GM06990 (cell line): ENCODE data around the gene FERD3L.

Experiments
- DNase-seq: peaks from one replicate; pipeline ENCODE4 v3.0.0-alpha.2; 2011; ENCODE audit not compliant: insufficient read length; ENCODE audit errors: extremely low read depth
- H3K27me3 ChIP-seq: replicated peaks from 2 replicates; pipeline ENCODE4 v1.6.0; 2011; ENCODE audit warnings: low read length; ENCODE audit not compliant: control insufficient read depth, insufficient read depth
- H3K36me3 ChIP-seq: 2 replicates; pipeline ENCODE4 v1.5.1; 2011; ENCODE audit warnings: low read length; ENCODE audit not compliant: control insufficient read depth, insufficient read depth
- H3K4me3 ChIP-seq: replicated peaks from 2 replicates; pipeline ENCODE4 v1.5.1; 2011; ENCODE audit warnings: low read depth, mild to moderate bottlenecking, control low read depth, low read length
- TF ChIP-seq, protein P1 (sequence below): IDR thresholded peaks from 2 replicates; pipeline ENCODE4 v1.5.1; 2011; ENCODE audit warnings: low read length, control low read depth, mild to moderate bottlenecking, inconsistent platforms; ENCODE audit not compliant: insufficient read depth, poor library complexity, severe bottlenecking

FERD3L gene

DNA sequence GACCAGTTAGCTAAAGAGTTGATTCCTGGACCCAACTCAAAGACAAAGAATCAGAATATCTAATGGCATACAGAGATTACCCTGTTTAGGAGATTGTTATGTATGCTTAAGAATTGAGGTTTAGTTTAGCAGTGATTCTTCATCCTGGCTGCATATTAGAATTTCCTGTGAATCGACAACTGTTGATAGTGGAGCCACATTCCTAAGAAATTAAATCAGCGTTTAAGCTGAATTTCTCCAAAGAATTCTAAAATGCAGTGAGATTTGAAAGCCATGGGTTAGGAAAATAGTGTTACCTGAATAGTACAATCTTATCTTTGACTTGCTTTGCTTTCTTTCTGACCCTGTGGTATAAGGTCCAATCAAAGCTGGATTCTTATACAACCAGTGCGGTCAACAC is 16.4 kb upstream of the FERD3L start:
- Histone ChIP-seq H3K4me3 (no peak overlapping the region), H3K36me3 (no peaks in the 10 kb centered on the region), H3K27me3 (no peaks in the 10 kb centered on the region)
- DNase-seq, result no peak
- TF ChIP-seq, protein P1, sequence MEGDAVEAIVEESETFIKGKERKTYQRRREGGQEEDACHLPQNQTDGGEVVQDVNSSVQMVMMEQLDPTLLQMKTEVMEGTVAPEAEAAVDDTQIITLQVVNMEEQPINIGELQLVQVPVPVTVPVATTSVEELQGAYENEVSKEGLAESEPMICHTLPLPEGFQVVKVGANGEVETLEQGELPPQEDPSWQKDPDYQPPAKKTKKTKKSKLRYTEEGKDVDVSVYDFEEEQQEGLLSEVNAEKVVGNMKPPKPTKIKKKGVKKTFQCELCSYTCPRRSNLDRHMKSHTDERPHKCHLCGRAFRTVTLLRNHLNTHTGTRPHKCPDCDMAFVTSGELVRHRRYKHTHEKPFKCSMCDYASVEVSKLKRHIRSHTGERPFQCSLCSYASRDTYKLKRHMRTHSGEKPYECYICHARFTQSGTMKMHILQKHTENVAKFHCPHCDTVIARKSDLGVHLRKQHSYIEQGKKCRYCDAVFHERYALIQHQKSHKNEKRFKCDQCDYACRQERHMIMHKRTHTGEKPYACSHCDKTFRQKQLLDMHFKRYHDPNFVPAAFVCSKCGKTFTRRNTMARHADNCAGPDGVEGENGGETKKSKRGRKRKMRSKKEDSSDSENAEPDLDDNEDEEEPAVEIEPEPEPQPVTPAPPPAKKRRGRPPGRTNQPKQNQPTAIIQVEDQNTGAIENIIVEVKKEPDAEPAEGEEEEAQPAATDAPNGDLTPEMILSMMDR, result no peak

DNA sequence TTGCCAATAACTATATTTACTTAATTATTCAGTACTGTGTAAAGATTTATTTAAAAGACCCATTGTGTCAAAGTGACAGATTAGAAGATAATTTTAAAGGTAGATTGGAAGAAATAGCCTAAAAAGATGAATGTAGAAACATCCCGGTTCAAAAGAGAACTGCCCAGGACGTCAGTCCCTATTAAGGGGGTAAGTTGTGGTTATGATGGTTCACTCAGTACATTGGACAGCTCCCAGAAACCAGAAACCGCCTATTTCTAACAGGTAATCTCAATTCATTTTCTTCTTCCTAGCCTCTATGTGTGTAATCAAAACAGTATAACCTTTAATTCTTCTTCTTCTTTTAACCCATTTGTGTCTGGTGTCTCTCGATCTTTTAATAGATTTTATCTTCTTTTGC is 1.5 kb upstream of the FERD3L start:
- no peaks in the 10 kb centered on the region; the same call in none of the 2 replicates for H3K27me3 ChIP-seq
- no peaks in the 10 kb centered on the region for H3K36me3 ChIP-seq
- no peak overlapping the region for H3K4me3 ChIP-seq
- TF ChIP-seq, protein P1, result no peak
- DNase-seq, result no peak

DNA sequence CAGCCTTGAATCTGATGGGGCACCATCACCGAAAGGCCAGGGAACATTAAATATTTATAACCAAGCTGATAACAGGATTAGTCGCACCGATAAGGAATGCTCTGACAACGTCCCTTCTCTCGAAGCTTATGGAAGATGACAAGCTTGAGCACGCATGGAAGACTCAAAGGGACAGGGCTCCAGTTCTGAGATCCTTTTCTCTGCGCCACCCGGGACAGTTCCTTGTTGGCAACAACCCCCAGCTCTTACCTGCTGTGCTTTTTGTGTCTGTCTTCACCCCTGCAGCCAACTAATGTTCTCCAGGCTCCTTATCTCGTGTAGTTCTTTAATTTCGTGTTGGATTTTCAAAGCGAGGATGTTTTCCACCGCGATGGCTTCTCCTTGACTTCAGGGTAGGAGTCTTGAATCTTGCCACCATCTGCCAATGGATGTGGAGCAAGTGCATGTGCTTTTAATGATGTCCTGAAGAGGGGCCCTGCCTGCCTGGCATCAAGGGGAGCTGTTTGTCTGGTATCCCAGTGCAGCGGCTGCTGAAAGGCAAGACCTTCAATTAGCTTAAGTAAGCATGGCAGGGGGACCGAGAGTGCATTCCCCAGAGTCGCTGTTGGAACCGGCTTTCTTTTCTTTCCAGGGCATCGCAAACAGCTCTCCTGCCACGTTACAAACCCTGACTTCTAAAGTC is 354 bp upstream of the FERD3L start:
- no peaks in the 10 kb centered on the region for H3K36me3 ChIP-seq
- no peak overlapping the region for H3K4me3 ChIP-seq
- no peaks in the 10 kb centered on the region; the same call in none of the 2 replicates for H3K27me3 ChIP-seq
- DNase-seq, result no peak
- TF ChIP-seq, protein P1, result no peak

DNA sequence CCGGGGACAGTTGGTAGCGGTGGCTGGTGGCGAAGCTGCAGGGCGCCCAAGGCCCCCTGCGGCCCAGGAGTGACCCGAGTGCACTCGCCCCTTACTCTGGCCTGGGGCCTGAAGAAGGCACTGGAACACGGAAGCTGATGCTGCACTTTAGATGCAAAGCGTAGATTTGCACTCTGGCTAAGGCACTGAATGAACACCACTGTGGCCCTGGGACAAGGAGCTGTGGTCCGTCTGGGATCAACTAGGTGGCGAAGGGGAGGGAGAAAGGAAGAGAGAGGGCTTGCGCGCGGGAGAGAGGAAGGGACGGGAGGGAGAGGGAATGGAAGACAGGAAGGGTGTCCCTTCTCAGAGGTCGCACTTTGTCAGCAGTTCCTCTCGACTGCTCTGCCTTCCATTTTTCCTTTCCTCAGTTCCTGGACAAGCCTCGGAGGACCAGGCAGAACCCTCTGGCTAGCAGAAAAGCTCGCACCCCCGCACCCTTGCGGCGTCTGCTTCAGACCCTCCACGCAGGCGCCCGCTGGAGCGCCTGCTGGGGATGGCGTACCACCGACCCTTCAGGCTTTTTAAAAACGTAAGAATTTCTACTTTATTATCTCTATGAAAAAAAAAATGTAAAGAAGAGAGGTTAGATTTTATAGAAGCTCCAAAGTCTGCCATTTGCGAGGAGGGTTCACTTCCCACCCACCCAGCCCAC is 1.2 kb downstream of the FERD3L start:
- TF ChIP-seq, protein P1, result no peak
- H3K4me3 ChIP-seq, result no peak overlapping the region

DNA sequence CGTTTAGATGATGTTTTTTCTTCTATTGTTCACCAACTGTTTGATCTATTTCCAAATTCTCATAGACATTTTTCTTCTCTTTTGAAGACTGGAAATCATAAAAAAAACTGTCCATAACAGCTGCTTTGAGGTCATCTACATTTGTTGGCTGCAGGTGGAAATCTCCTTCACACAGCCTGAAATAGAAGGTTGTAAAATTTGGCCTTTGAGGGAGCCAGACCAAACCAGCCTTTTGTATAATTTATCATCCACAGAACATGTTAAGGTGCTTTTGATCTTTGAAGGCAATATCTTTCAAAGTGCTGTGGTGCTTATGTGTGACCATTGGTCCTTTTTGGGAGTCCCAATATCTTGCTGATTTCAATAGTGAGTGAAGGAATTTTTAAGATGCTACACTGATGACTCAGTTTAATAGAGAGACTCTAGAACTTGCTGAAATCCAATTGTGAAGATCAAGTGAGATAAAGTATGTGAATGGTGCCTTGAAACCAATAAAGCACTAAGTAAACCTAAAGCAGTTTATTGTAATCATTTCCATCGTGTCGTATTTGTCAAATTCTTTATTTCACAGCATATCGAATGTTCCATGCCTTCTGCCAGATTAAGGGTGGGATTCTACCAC is 5.4 kb downstream of the FERD3L start:
- no peaks in the 10 kb centered on the region for H3K27me3 ChIP-seq
- H3K4me3 ChIP-seq, result no peak overlapping the region
- DNase-seq, result no peak
- no peaks in the 10 kb centered on the region for H3K36me3 ChIP-seq
- TF ChIP-seq, protein P1, result no peak

More for the DNA sequence above, 1.2 kb downstream of the FERD3L start:
- no peak for DNase-seq
- H3K27me3 ChIP-seq, result no peaks in the 10 kb centered on the region; the same call in none of the 2 replicates
- no peaks in the 10 kb centered on the region for H3K36me3 ChIP-seq
